T1000 (cell line): ENCODE measurements around the gene ASB7.
A peak's percentile ranks its signal among the peaks of the same experiment; 100 is the strongest.
"Not testable (repeated sequence)": the region's sequence is repeated elsewhere in the genome, so short reads cannot be mapped to it uniquely, and the experiment has no call there.

Source experiments
- DNase-seq: peaks from one replicate; lab custom pipeline; 2025; ENCODE audit warnings: mixed read lengths; lab: John Stamatoyannopoulos, UW

Gene ASB7, protein sequence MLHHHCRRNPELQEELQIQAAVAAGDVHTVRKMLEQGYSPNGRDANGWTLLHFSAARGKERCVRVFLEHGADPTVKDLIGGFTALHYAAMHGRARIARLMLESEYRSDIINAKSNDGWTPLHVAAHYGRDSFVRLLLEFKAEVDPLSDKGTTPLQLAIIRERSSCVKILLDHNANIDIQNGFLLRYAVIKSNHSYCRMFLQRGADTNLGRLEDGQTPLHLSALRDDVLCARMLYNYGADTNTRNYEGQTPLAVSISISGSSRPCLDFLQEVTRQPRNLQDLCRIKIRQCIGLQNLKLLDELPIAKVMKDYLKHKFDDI

DNA sequence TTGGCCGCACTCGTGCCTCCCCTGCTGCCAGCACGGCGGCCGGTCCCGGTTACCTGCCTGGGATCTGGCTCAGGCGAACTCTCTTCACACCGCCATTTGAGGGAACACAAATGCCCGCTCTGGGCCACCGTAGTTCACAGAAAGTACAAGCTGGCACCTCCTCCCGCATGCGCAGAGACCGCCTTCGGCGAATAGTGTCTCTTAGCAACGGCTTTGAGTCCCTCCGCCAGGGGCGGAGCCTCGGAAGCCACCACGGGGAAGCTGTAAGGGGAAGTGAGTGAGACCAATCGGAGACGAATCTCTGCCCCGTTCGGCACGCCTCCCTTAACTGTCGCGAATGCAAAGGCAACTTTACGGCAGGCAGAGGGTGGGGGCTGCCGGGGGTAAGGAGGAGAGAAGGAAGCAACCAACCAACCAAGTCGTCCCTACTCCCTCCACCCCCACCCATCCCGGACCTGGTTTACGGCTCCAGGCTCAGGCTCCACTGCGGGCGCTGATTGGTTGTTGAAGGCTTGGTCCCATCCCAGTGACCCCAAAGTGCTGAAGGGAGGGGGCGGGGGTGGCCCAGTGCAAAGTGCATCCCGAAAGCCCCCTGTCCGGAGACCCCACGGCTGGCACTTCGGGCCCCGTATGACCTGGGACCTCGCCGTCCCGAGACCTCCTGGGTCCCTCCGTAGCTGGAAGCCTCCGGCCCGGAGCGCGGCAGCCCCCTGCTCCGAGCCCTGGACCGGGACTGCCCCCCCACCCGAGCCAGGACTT is at the start of gene ASB7, which contains the start of gene LINS1:
ASB7 (plus strand) TSS at position 526 of the 759 bp plus-strand sequence. CDS start 9,628 bp downstream, outside the sequence.
LINS1 (minus strand) TSS at position 121 of the 759 bp plus-strand sequence. CDS start 21,342 bp downstream, outside the sequence.
- peak; percentile 99 for DNase-seq

DNA sequence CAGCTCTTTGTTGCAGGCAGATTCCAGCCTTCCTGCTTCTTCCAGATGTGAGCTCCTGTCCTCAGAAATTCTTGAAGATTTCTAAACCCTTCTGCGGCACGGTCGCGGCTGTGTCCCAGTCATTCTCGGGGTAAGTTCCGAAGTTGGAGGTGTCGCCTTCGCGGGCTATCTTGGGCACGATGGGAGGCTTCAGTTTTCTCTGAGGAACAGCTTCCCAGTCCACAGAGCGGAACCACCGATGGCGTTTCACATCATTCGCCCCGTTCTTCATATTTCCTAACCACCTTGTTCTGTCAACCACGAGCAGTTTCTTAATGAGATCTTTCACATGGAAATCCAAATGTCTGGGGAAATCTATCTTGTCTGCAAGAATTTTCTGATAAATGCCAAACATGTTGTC is 48.9 kb upstream of the ASB7 start:
- no peak for DNase-seq

DNA sequence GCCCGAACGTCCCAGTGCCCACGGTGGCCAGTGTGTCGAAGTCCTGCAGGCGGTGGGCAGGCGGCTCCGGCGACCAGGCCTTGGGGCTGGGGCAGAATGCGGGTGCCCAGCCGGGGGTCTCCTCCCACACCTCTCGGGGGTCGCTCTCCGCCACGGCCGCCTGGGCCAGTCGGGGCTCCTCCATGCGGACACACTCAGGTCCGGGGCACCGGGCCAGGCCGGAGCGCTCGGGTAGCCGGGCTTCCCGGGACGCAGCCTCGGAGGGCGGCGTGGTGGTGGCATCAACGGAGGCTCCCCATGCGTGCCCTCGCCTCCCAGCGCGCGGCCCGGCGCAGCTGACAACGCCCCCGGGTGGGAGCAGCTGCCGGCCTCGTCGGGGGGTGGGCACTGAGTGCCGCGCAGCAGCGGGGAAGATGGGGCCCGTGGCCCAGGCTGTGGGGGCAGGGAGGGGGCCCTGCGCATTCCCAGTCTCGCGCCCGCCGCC is 43.6 kb upstream of the ASB7 start:
- no peak for DNase-seq

DNA sequence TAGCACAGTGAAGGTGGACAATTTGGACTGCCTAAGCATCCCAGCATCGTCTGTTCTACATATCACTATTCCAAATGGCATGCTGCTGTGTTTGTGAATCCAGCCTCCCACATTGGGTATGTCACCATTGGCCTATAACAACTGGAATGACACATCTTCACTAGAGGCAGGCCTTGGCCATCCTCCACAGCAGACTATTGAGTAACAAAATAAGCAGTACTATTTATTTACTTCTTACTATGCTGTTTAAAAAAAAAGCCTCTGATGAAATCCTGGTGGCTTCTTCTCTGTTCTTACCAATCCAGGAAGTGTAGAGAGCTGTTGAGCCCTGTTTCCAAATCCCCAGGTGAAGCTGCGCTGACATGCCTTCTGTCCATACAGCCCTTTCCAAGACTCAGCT is 43.1 kb upstream of the ASB7 start:
- DNase-seq: no peak

DNA sequence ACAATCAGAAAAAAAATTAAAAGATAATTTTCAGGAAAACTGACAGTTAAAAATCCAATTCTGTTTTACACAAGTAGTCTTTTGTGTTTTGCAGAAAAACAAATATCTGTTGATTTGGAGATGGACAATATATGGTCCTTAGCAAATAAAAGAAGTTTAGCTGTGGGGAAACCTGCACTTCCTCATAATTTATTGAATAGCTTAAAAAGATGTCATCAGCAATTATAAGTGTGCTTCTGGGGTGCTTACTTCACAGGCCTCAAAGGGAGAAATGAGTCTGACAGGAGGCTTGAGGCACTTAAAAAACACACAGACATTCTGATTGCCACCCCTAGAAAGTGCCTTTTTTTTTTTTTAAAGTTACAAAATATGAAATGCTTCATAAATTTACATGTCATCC is 42.1 kb upstream of the ASB7 start:
- DNase-seq: no peak

DNA sequence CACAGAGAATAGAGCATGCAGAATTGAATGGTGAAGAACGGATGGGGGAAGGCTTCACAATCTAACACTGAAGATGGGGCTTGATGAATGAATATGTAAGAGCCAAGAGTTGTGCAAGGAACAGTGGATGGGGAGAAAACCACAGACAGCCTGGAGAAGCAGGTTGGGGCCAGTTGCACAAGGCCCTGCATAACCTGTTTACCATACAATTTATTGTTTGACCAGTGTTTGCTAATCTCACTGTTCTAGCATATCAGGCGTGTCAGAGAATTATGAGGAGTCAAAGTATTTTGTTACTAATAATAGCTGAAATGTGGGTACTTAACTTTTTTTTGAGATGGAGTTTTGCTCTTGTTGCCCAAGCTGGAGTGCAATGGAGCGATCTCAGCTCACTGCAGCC is 36.8 kb upstream of the ASB7 start:
- DNase-seq: no peak

DNA sequence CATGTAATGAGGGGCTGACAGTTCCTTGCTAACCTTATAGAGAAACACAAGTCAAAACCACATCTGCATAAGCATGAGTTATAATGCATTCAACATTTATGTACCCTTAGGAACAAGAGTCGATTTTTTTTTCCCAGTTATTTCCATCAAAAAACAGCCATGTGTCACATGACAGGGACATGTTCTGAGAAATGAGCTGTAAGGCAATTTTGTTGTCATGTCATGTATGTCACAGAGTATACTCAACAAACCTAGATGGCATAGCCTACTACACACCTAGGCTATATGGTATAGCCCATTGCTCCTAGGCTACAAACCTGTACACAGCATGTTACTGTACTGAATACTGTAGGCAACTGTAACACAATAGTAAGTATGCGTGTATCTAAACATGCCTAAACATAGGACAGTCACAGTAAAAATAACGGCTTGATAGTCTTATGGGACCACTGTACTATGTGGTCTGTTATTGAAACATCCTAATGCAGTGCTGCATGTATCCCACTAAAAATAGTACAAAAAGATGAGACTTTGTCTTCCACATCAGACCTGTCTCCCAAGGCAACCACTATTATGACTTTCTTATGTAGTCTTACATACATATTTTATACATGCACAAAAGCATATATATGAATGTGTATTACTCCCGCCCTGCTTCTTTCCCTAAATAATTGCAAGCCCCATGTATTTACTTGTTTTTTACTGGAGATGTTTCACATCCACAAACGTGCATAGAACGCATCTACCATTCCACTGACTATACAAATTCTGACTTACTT is 35.4 kb upstream of the ASB7 start:
- no peak for DNase-seq

DNA sequence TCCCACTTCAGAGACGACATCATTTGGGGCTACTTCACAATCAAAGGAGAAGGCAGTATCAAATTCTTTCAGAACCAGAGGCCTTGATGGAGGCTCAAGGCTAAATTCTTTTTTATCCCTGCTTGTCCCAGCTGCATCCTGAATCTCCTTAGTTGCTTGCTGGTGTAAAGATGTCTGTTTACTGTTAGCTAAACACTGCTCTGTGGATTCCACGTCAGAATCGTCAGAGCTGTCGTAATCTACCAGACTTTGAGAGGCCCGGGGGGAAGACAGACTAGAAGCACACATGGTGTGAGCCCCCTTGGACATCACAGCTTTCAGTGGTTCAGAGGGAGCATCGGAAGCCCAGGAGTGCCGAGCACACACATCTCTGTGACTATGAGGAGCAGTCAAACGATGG is 33.0 kb upstream of the ASB7 start:
- DNase-seq: no peak

DNA sequence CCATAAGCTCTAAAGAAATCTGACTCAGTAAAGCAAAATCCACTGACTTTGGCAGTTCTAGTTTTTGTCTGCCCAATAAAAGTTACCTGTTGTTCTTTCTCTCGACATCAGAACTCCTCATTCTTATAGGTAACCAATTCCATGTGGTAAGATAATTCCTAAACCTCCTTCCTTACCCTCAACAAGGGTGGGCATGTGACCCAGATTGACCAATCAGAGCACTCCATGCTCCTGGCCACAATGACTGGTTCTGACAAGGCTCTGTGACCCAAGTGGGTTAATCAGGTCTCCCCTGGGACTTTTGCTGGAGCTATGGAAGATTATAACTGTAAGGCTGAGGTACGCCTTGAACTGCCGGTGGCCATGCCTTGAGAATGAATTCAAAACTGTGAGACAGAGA is 32.1 kb upstream of the ASB7 start:
- no peak for DNase-seq

DNA sequence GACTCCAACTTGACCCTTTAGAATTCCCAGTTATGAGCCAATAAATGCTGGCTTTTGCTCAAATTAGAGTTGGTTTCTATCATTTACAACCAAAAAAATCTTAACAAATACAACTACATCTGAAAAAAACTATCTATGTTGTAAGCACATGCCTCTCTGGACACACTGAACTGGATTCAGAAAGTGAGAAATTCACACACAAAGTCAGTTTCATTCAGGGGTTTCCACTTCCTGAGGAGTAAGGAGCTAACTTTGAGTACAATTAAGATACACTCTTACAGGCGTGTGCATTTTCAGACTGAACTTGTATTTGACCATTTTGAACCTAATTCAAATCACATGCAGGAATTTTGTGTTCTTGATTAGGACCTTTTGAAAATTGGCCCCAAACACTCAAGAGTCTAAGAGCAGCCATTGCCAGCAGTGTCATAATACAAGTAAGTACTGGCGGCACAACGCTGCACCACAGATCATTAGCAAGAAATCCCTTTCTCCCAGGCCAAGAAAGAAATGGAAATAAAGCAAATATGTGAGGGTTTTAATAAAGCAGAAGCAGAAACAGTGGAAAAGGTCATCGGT is 31.6 kb upstream of the ASB7 start:
- no peak for DNase-seq

DNA sequence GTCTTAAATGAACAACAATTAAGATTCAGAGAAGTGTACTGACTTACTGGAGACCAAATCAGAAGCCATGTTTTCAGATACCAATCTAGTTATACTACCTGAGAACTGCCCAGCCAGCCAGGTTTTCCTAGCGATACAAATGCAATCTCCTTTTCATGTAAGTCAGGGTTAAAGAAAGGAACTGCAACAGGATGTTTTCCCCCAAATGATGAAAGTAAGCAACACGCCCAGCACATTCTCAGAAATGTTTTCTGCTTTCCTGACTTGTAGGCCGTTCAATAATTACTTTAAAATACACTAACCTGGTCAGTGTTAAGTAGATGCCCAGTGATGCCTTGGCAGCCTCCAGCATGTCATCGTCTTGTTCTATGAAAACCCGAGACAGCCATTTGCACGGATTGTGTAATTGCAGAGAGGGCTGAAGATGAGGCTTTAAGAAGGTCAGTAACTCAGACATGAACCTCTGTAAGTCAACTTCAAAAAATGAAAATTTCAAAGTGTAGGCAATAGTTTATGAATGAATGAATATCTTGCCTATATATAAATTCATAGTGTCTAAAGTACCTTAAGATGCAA is 30.7 kb upstream of the ASB7 start:
- DNase-seq: no peak

DNA sequence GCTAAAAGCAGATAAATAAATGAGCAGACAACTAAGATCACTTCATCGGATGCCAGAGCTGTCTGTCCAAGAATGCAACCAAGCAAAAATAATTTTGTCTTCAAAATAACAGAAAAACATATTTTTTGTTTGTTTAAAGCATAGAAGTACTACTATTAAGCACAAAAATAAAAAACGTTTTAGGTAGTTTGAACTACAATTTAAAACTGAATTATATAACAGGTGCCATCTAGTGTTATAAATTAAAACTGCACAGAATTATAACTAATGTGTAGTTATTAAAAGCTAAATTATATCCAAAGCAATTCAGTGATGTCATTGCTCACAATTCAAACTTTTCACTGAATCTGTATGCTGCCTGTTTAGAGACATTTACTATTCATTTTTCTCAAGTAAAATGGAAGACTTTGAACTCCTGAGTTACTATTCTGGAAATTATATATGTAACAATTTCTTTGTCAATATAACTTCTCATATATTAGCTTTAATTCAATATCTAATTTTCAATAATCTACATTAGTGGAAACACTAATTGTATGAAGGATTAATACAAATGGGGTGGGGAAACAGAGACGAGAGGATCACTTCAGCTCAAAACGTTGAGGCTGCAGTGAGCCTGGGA is 29.9 kb upstream of the ASB7 start:
- no peak for DNase-seq

DNA sequence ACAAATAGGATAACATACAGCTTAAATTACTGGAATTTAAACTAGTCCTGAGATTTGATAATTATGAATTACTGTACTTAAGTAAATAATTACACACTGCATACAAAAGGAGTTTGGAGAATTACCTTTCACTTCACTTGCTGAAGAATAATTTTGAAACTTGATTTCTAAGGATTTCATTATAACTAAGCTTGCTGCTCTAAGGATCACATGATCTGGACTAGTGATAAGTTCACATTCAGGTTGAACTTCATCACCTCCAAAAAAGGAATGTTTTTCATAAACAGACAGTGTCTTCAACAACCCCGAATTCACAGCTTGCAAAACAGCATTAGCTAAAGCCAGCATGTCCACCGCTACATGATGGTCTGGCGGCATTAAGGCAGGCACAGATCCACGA is 28.9 kb upstream of the ASB7 start:
- DNase-seq: no peak

DNA sequence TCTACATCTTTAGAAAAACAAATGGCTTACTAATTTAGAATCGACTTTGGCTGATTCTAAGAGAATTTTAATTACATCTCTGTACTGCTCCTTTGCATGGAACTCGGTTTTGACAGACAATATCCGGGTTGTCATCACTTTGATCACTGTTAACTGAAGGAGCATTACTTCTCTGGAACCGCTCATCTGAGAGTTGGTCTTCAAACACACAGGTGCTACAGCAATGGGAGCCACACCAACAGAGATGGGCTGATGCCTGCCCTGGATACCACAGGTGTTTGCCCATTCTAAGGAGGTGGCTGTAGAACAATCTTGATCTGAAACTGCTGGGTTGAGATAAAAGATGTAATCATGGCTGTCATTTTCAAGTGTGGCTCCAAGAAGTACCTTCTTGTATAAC is 22.0 kb upstream of the ASB7 start:
- DNase-seq: no peak

DNA sequence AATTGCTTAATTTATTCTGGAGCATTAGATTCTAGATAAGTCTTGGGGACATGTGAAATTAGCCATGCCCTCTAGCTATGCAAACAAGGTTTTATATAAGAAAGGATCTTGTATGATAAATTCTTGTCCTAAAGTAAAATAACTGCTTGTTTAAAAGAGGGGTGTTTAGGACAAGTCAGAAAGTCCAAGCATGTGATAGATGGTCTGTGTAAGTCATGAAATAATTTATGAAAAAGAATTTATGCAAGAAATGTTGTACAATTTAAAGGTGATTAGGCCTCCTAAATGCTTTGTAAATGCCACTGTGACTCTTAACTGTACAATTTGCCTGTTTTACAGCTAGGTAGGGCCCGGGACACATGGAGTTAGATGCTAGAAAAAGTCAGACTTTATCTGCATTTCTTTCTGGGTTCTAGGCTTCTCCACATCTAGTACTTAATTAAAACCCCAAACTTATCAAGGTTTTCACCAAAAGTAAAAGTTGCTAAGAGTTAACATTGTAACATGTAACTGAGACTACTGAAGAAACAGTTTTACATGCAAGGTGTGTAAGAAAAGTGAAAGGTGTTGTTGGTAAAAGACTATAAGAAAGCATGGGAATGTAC is 13.6 kb upstream of the ASB7 start:
- no peak for DNase-seq

DNA sequence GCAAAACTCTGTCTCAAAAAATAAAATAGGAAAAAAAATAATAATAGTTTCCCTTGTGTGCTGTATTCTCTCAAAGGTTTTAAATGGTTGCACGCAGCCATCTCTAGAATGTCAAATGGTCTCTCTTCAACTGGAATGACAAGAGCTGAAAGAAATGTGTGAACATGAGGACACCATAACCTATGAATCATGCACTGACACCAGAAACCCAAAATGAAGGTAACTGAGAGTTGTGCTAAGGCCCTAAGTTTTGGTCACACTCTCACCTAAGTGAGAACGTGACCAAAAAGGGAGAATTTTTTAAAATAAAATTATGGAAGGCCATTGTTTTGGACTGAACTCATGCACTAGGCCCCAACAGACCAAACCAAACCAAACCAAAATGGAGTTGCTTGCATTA is 11.2 kb upstream of the ASB7 start:
- DNase-seq: not testable (repeated sequence)

DNA sequence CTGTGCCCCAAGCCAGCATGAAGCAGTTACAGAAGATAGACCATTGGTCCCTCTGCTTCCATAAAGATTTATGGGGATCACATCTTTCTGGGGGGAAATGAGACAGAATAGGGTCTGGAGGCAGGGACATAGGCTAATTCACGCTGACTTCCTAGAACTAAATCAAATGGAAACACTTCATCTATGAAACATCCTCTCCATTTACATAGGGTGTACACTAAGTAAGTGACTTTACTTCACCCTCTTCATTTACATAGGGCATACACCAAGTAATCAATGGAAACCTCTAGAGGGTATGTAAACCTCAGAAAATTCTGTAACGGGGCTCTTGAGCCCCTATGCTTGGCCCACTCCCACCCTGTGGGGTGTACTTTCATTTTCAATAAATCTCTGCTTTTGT is 10.6 kb upstream of the ASB7 start:
- DNase-seq: no peak

DNA sequence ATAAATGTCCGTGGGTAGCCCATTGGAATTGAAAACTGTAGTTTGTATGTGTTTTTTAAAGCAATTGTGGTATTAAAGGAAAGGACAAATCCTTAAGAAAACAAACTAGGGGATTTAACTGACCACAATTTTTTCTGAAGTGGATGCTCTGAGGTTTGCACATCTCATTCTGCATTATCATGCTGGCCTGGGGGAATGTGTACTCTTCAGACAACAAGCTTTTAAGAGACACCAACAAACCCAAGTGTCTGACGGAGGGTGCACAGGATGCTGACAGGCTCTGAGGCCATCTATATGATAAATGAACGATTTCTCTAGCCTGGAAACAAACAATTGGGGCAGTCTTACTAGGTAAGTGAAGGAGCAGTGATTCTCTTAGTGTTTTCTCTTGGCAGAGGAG is 9.5 kb upstream of the ASB7 start:
- DNase-seq: peak; percentile 19

DNA sequence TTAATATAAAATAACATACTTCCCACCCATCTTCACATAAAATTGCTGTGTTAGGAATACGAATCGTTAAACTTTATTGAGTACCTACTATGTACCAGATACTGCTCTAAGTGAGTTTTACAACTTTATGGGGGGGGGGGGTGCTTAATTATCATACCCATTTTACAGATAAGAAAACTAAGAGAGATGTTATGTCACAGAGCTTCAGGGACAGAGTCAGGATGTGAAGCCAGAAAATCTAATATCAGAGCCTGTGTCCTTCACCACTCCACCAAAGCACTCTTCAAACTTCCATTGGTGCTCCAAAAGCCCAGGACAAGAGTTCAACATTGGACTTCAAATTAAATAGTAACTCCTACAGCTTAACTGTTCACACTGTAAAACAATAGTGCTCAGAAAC is 9.0 kb upstream of the ASB7 start:
- no peak for DNase-seq

DNA sequence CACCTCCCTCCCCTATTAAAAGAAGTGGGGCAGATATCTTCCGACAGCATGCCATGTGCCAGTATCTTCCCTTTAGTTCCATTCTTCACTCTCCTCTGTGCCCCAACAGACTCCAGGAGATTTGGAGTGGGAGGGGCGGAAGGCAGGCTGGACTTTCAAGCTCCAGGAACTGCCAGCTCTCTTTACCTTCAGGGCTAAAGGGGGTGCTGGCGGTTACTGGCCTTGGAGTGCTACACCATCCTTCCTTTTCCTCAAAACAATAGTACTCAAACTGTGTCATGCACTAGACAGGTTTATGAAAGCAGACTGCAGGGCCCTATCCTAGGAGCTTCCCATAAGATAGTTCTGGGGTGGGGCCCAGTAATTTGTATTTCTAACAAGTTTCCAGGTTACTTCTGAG is 6.4 kb upstream of the ASB7 start:
- no peak for DNase-seq

DNA sequence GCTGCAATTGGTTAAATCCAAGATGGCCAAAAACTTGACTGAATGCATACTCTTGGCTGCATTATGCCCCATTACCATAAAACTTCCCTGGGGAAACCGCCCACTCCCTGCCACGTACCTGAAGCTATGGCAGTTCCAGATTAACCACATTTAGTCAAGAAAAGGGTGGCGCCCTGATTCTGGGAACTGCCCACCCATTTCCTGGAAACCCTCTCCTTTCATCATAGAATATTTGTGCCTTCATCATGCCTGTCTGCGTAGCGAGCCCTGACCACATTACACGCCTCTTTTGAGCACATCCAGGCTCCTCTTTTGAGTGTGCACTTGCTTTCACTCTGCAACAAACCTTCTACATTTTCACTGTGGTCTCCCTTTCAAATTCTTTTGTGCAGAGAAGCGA is 5.6 kb upstream of the ASB7 start:
- DNase-seq: no peak
